GM12873 (cell line): ENCODE results near the gene HDAC4.

Experiments
- TF ChIP-seq, protein P1 (sequence below): IDR thresholded peaks from 2 replicates; pipeline ENCODE4 v1.5.1; 2012; ENCODE audit warnings: low read depth, mild to moderate bottlenecking, moderate library complexity, low read length, control low read depth; ENCODE audit not compliant: insufficient read depth; ENCODE audit errors: missing control alignments

HDAC4 gene

DNA sequence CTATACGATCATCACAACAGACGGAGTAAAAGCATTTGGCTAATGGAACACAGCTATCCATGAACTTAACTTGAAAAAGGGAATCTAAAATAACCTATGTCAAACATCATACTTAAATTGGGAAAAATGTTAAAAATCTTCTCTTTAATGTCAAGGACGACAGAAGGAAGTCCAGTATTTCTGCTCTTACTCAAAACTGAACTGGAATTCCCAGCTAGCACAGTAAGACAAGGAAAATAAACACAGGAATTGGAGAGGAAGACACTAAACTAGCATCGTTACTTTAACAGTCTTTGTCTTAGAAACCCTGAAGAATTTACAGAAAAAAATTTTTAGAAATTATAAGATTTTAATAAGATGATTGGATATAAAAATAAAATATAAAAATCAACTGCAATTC, 112.6 kb downstream of the HDAC4 start:
- TF ChIP-seq, protein P1, sequence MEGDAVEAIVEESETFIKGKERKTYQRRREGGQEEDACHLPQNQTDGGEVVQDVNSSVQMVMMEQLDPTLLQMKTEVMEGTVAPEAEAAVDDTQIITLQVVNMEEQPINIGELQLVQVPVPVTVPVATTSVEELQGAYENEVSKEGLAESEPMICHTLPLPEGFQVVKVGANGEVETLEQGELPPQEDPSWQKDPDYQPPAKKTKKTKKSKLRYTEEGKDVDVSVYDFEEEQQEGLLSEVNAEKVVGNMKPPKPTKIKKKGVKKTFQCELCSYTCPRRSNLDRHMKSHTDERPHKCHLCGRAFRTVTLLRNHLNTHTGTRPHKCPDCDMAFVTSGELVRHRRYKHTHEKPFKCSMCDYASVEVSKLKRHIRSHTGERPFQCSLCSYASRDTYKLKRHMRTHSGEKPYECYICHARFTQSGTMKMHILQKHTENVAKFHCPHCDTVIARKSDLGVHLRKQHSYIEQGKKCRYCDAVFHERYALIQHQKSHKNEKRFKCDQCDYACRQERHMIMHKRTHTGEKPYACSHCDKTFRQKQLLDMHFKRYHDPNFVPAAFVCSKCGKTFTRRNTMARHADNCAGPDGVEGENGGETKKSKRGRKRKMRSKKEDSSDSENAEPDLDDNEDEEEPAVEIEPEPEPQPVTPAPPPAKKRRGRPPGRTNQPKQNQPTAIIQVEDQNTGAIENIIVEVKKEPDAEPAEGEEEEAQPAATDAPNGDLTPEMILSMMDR = no peak

GRCh38 chr2:239287461-239287860, 113.4 kb downstream of the HDAC4 start:
- TF ChIP-seq, protein P1 = no peak

GRCh38 chr2:239286901-239287300, 113.9 kb downstream of the HDAC4 start:
- TF ChIP-seq, protein P1 = no peak

GRCh38 chr2:239285932-239286230, 114.9 kb downstream of the HDAC4 start:
- TF ChIP-seq, protein P1 = no peak

GRCh38 chr2:239285071-239285931, 115.5 kb downstream of the HDAC4 start:
- TF ChIP-seq, protein P1 = no peak

GRCh38 chr2:239283961-239284795, 116.6 kb downstream of the HDAC4 start:
- TF ChIP-seq, protein P1 = no peak

GRCh38 chr2:239283288-239283945, 117.4 kb downstream of the HDAC4 start:
- TF ChIP-seq, protein P1 = no peak
